GM23338 (cell line): ENCODE results near the gene TCL1A.

Experiments
- CREB1 ChIP-seq: fragments of 250-450 bp; sonication (Bioruptor Pico); IDR thresholded peaks from 2 replicates; pipeline ENCODE4 v1.5.0; 2020; ENCODE audit warnings: low read depth, mild to moderate bottlenecking, moderate library complexity
- CTCF ChIP-seq, 2 experiments: fragments of 200-600 bp in 1 of 2; sonication (generic) in 1 of 2; conservative IDR thresholded peaks; 2 replicates each; pipeline versions ENCODE4 v1.5.1 to v1.6.1; 2016 to 2017; ENCODE audit warnings: antibody characterized with exemption in 2 of 2, low read depth in 2 of 2, mild to moderate bottlenecking in 2 of 2, moderate library complexity in 1 of 2
- ETS1 ChIP-seq: IDR thresholded peaks from 2 replicates; pipeline ENCODE4 v1.6.1; 2016; ENCODE audit warnings: antibody characterized with exemption
- EZH2 ChIP-seq: fragments of 200-600 bp; sonication (generic); IDR thresholded peaks from one replicate; pipeline ENCODE4 v1.8.0; 2017; ENCODE audit warnings: antibody characterized with exemption, mild to moderate bottlenecking, low read depth; ENCODE audit not compliant: unreplicated experiment
- EZH2phosphoT487 ChIP-seq: fragments of 200-600 bp; sonication (generic); IDR thresholded peaks from one replicate; pipeline ENCODE4 v1.8.1; 2018; ENCODE audit warnings: antibody characterized with exemption; ENCODE audit not compliant: unreplicated experiment
- JUNB ChIP-seq: IDR thresholded peaks from one replicate; pipeline ENCODE4 v1.6.1; 2016; ENCODE audit warnings: antibody characterized with exemption; ENCODE audit not compliant: unreplicated experiment
- NANOG ChIP-seq: IDR thresholded peaks from 2 replicates; pipeline ENCODE4 v1.6.1; 2016; ENCODE audit warnings: antibody characterized with exemption, borderline replicate concordance
- POLR2AphosphoS5 ChIP-seq: IDR thresholded peaks from 2 replicates; pipeline ENCODE4 v1.6.1; 2016; ENCODE audit warnings: antibody characterized with exemption, low read depth
- REST ChIP-seq: IDR thresholded peaks from one replicate; pipeline ENCODE4 v1.6.1; 2018; ENCODE audit warnings: antibody characterized with exemption; ENCODE audit not compliant: unreplicated experiment
- STAT1 ChIP-seq: IDR thresholded peaks from one replicate; pipeline ENCODE4 v1.6.1; 2016; ENCODE audit warnings: antibody characterized with exemption; ENCODE audit not compliant: unreplicated experiment
- ZNF114 ChIP-seq: fragments of 250-450 bp; sonication (Bioruptor Pico); IDR thresholded peaks from 2 replicates; pipeline ENCODE4 v1.5.0; 2020; ENCODE audit warnings: mild to moderate bottlenecking, moderate library complexity
- ZNF331 ChIP-seq: fragments of 250-450 bp; sonication (Bioruptor Pico); IDR thresholded peaks from 2 replicates; pipeline ENCODE4 v1.5.0; 2020; ENCODE audit warnings: low read depth, mild to moderate bottlenecking, moderate library complexity
- ZNF462 ChIP-seq: fragments of 250-450 bp; sonication (Bioruptor Pico); IDR thresholded peaks from 2 replicates; pipeline ENCODE4 v1.5.0; 2020; ENCODE audit warnings: mild to moderate bottlenecking, moderate library complexity

- TF ChIP-seq REST (no peak), POLR2AphosphoS5 (no peak), CTCF (conservative IDR thresholded peaks at IDR 0.05; ENCODE audit: low read depth in 2 of 2) (no peak), EZH2 (no peak), JUNB (no peak), CREB1 (CRISPR knock-in tag) (no peak), EZH2phosphoT487 (no peak), NANOG (no peak), STAT1 (no peak), ZNF331 (CRISPR knock-in tag) (no peak), ETS1 (no peak), ZNF114 (CRISPR knock-in tag) (no peak), ZNF462 (CRISPR knock-in tag) (no peak)
Measured at GRCh38 chr14:95730126-95730525, 16.2 kb upstream of the TCL1A start.
